ENCODE data around the gene TRIM77.
"Not testable (repeated sequence)": the region's sequence is repeated elsewhere in the genome, so short reads cannot be mapped to it uniquely, and the experiment has no call there.

DNA sequence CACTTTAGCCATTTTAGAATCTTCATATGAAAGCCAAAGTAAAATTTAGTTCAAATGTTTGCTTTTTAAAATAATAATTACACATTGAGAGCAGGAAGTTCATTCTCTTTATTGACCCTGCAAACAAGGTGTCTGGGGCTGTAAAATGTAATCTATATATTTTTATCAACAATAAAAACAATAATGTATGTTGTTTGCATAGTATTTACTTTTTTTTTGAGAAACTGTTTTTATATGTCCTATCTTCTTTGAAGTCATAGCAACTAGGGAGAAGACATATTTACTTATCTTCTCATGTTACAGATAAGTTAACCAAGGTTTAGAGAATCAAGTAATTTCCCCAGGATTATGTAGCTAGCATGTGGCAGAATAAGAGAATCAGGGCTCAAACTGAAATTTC is 37.6 kb upstream of the TRIM77 start:
- TF ChIP-seq POLR2A (IDR thresholded peaks at IDR 0.05) = not testable (repeated sequence)
- TF ChIP-seq, protein P1, sequence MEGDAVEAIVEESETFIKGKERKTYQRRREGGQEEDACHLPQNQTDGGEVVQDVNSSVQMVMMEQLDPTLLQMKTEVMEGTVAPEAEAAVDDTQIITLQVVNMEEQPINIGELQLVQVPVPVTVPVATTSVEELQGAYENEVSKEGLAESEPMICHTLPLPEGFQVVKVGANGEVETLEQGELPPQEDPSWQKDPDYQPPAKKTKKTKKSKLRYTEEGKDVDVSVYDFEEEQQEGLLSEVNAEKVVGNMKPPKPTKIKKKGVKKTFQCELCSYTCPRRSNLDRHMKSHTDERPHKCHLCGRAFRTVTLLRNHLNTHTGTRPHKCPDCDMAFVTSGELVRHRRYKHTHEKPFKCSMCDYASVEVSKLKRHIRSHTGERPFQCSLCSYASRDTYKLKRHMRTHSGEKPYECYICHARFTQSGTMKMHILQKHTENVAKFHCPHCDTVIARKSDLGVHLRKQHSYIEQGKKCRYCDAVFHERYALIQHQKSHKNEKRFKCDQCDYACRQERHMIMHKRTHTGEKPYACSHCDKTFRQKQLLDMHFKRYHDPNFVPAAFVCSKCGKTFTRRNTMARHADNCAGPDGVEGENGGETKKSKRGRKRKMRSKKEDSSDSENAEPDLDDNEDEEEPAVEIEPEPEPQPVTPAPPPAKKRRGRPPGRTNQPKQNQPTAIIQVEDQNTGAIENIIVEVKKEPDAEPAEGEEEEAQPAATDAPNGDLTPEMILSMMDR (IDR thresholded peaks at IDR 0.05) = not testable (repeated sequence)
